ENCODE measurements around the gene RPL15. TPM values are rescaled to one million over a fixed set of nuclear protein-coding genes. Genes with fewer than 3 reads are reported as not detected.

Gene RPL15
- total RNA-seq, 2 donors from 2014 or later: 2,452 to 2,630 TPM

DNA sequence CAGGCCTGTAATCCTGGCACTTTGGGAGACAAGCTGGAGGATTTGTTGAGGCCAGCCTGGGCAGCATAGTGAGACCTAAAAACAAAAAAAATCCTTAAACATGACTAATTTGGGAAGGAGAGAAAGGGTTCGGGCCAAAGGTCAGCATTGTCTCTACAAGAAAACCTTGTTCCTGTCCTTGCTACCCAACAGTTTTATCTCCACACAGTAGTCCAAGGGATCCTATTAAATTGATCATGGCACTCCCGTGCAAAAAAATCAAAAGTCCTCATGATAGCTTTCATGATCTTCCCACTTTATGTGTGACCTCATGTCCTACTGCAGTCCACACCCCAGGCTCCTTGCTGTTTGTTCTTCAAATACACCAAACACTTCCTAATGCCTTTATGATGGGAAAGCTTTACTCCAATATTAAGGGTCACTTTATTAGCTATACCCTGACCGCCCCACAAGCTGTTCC, 4.2 kb downstream of the RPL15 start:
- Mint-ChIP-seq H3K9me3 (no peaks in the 10 kb centered on the region), H3K27ac (peak overlapping the region; percentile 40), H3K4me3 (no peak overlapping the region)

GRCh38 chr3:23923786-23924185, 6.9 kb downstream of the RPL15 start:
- ATAC-seq (replicated peaks in 1 of 2) (no peak), DNase-seq (no peak)
- Mint-ChIP-seq H3K4me3 (no peak overlapping the region), H3K9me3 (no peaks in the 10 kb centered on the region), H3K36me3 (ENCODE audit: insufficient read depth in 2 of 2) (peaks cover 7 to 19% of the 10 kb centered on the region in 2 donors), H3K4me1 (ENCODE audit: low read depth) (peaks cover 26% of the 10 kb centered on the region), H3K27ac (no peak overlapping the region), H3K27me3 (ENCODE audit: low read depth) (no peaks in the 10 kb centered on the region)

More for the DNA sequence above, 4.2 kb downstream of the RPL15 start:
- Mint-ChIP-seq H3K36me3 (ENCODE audit: insufficient read depth in 2 of 2) (peaks cover 24 to 36% of the 10 kb centered on the region in 2 donors), H3K4me1 (ENCODE audit: low read depth) (peaks cover 35% of the 10 kb centered on the region), H3K27me3 (ENCODE audit: low read depth) (no peaks in the 10 kb centered on the region)
- no peak for ATAC-seq (replicated peaks in 1 of 2)
- no peak for DNase-seq

GRCh38 chr3:23926246-23926645, 9.3 kb downstream of the RPL15 start:
- DNase-seq: no peak
- Mint-ChIP-seq H3K4me3 (no peak overlapping the region), H3K9me3 (no peaks in the 10 kb centered on the region), H3K36me3 (ENCODE audit: insufficient read depth in 2 of 2) (peaks cover 0 to 2% of the 10 kb centered on the region in 2 donors), H3K27ac (no peak overlapping the region), H3K27me3 (ENCODE audit: low read depth) (no peaks in the 10 kb centered on the region), H3K4me1 (ENCODE audit: low read depth) (peaks cover 6% of the 10 kb centered on the region)
- no peak for ATAC-seq (replicated peaks in 1 of 2)

DNA sequence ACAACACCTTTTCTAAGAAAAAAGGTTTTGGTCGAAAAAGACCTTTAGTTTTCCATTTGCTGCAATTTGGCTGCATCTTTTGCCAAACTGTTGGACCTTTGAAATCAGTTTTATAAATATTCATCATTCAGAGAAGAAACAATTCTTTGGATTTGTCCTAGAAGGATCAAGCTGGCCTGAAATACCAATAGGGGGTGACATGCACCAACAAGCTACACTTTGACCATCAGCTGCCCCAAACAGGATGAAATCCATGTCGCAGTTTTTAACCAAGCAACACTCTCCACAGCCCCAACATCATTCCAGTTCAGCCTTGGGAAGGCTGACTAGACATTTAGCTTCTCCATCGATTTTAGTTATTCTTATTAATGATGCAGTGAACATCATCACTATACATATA, 9.8 kb downstream of the RPL15 start:
- Mint-ChIP-seq H3K27ac (peak overlapping the region; percentile 57), H3K9me3 (no peaks in the 10 kb centered on the region), H3K27me3 (ENCODE audit: low read depth) (no peaks in the 10 kb centered on the region), H3K36me3 (ENCODE audit: insufficient read depth in 2 of 2) (no peaks in the 10 kb centered on the region), H3K4me1 (ENCODE audit: low read depth) (peaks cover 6% of the 10 kb centered on the region), H3K4me3 (no peak overlapping the region)
- DNase-seq (no peak), ATAC-seq (replicated peaks in 1 of 2) (no peak)

GRCh38 chr3:23928524-23928923, 11.6 kb downstream of the RPL15 start:
- peaks cover 6% of the 10 kb centered on the region for H3K4me1 Mint-ChIP-seq (ENCODE audit: low read depth)
- no peaks in the 10 kb centered on the region for H3K9me3 Mint-ChIP-seq
- no peaks in the 10 kb centered on the region for H3K27me3 Mint-ChIP-seq (ENCODE audit: low read depth)
- H3K27ac Mint-ChIP-seq: no peak overlapping the region
- ATAC-seq (replicated peaks in 1 of 2) (peak in 1 of 2 donors; percentile 25), DNase-seq (no peak)
- H3K4me3 Mint-ChIP-seq: no peak overlapping the region
- no peaks in the 10 kb centered on the region for H3K36me3 Mint-ChIP-seq (ENCODE audit: insufficient read depth in 2 of 2)

- peaks cover 6% of the 10 kb centered on the region for H3K4me1 Mint-ChIP-seq (ENCODE audit: low read depth)
- no peaks in the 10 kb centered on the region for H3K9me3 Mint-ChIP-seq
- no peaks in the 10 kb centered on the region for H3K36me3 Mint-ChIP-seq (ENCODE audit: insufficient read depth in 2 of 2)
- no peak overlapping the region for H3K27ac Mint-ChIP-seq
- no peak for DNase-seq
- no peak overlapping the region for H3K4me3 Mint-ChIP-seq
- no peaks in the 10 kb centered on the region for H3K27me3 Mint-ChIP-seq (ENCODE audit: low read depth)
- no peak for ATAC-seq (replicated peaks in 1 of 2)
Measured at GRCh38 chr3:23931597-23931996, 14.7 kb downstream of the RPL15 start.

GRCh38 chr3:23932571-23932970, 15.6 kb downstream of the RPL15 start:
- ATAC-seq (replicated peaks in 1 of 2) (no peak), DNase-seq (no peak)
- no peak overlapping the region for H3K27ac Mint-ChIP-seq
- no peak overlapping the region for H3K4me3 Mint-ChIP-seq
- H3K27me3 Mint-ChIP-seq (ENCODE audit: low read depth): no peaks in the 10 kb centered on the region
- H3K36me3 Mint-ChIP-seq (ENCODE audit: insufficient read depth in 2 of 2): no peaks in the 10 kb centered on the region
- peaks cover 6% of the 10 kb centered on the region for H3K4me1 Mint-ChIP-seq (ENCODE audit: low read depth)
- no peaks in the 10 kb centered on the region for H3K9me3 Mint-ChIP-seq

- H3K36me3 Mint-ChIP-seq (ENCODE audit: insufficient read depth in 2 of 2): no peaks in the 10 kb centered on the region
- no peak overlapping the region for H3K27ac Mint-ChIP-seq
- ATAC-seq (replicated peaks in 1 of 2) (no peak), DNase-seq (no peak)
- no peak overlapping the region for H3K4me3 Mint-ChIP-seq
- no peaks in the 10 kb centered on the region for H3K27me3 Mint-ChIP-seq (ENCODE audit: low read depth)
- H3K4me1 Mint-ChIP-seq (ENCODE audit: low read depth): no peaks in the 10 kb centered on the region
- peaks cover 0 to 2% of the 10 kb centered on the region in 2 donors for H3K9me3 Mint-ChIP-seq
Measured at GRCh38 chr3:23934253-23934652, 17.3 kb downstream of the RPL15 start.

GRCh38 chr3:23937296-23937695, 20.4 kb downstream of the RPL15 start:
- Mint-ChIP-seq H3K4me1 (ENCODE audit: low read depth) (no peaks in the 10 kb centered on the region), H3K27me3 (ENCODE audit: low read depth) (no peaks in the 10 kb centered on the region), H3K9me3 (peaks cover 0 to 2% of the 10 kb centered on the region in 2 donors), H3K27ac (no peak overlapping the region), H3K36me3 (ENCODE audit: insufficient read depth in 2 of 2) (no peaks in the 10 kb centered on the region), H3K4me3 (no peak overlapping the region)
- DNase-seq (no peak), ATAC-seq (replicated peaks in 1 of 2) (no peak)

- Mint-ChIP-seq H3K36me3 (ENCODE audit: insufficient read depth in 2 of 2) (no peaks in the 10 kb centered on the region), H3K27ac (no peak overlapping the region), H3K4me3 (no peak overlapping the region), H3K9me3 (peaks cover 0 to 2% of the 10 kb centered on the region in 2 donors), H3K4me1 (ENCODE audit: low read depth) (peaks cover 3% of the 10 kb centered on the region), H3K27me3 (ENCODE audit: low read depth) (peaks cover 7% of the 10 kb centered on the region)
- no peak for DNase-seq
- no peak for ATAC-seq (replicated peaks in 1 of 2)
Measured at GRCh38 chr3:23938688-23939087, 21.8 kb downstream of the RPL15 start.

- no peak for DNase-seq
- H3K4me1 Mint-ChIP-seq (ENCODE audit: low read depth): peaks cover 13% of the 10 kb centered on the region
- peaks cover 17% of the 10 kb centered on the region for H3K27me3 Mint-ChIP-seq (ENCODE audit: low read depth)
- no peak overlapping the region for H3K27ac Mint-ChIP-seq
- no peak for ATAC-seq (replicated peaks in 1 of 2)
- H3K9me3 Mint-ChIP-seq: peaks cover 0 to 2% of the 10 kb centered on the region in 2 donors
- peaks cover 1 to 2% of the 10 kb centered on the region in 2 donors for H3K36me3 Mint-ChIP-seq (ENCODE audit: insufficient read depth in 2 of 2)
- H3K4me3 Mint-ChIP-seq: no peak overlapping the region
Measured at GRCh38 chr3:23940775-23941174, 23.8 kb downstream of the RPL15 start.

DNA sequence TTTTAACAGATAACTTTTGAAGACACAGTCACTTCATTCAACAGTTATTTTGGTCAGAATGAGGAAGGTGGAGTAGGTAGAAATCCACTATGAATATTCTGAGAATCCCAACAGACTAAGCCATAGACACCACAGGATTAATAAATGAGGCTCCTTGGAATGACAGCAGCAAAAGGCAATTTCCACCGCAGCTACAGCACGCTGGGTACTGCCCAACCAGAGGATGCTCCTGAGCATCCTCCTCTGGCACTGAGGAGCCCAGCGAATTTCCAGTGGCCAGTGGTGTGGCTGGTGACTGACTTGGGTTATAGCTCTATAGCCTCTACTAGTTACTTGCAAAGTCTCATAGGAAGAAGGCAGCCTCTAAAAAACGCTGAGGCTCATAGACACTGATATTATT, 24.5 kb downstream of the RPL15 start:
- Mint-ChIP-seq H3K27me3 (ENCODE audit: low read depth) (peaks cover 17% of the 10 kb centered on the region), H3K9me3 (peaks cover 0 to 2% of the 10 kb centered on the region in 2 donors), H3K36me3 (ENCODE audit: insufficient read depth in 2 of 2) (peaks cover 1 to 2% of the 10 kb centered on the region in 2 donors), H3K4me3 (no peak overlapping the region), H3K4me1 (ENCODE audit: low read depth) (peaks cover 13% of the 10 kb centered on the region), H3K27ac (no peak overlapping the region)
- DNase-seq (no peak), ATAC-seq (replicated peaks in 1 of 2) (no peak)

DNA sequence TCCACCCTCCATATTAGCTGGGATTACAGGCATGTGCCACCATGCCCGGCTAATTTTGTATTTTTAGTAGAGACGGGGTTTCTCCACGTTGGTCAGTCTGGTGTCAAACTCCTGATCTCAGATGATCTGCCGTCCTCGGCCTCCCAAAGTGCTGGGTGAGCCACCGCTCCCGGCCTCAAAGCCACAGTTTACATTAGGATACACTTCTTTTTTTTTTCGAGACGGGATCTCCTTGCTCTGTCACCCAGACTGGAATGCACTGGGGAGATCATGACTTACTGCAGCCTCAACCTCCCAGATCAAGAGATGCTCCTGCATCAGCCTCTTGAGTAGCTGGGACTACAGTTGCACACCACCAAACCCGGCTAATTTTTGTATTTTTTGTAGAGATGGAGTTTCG, 25.6 kb downstream of the RPL15 start:
- Mint-ChIP-seq H3K9me3 (peaks cover 0 to 2% of the 10 kb centered on the region in 2 donors), H3K4me1 (ENCODE audit: low read depth) (peaks cover 20% of the 10 kb centered on the region), H3K27ac (no peak overlapping the region), H3K4me3 (no peak overlapping the region), H3K27me3 (ENCODE audit: low read depth) (peaks cover 17% of the 10 kb centered on the region), H3K36me3 (ENCODE audit: insufficient read depth in 2 of 2) (peaks cover 1 to 2% of the 10 kb centered on the region in 2 donors)
- no peak for ATAC-seq (replicated peaks in 1 of 2)
- DNase-seq: no peak

GRCh38 chr3:23944007-23944783, 27.3 kb downstream of the RPL15 start:
- Mint-ChIP-seq H3K4me3 (peak overlapping the region; percentile 88 to 89), H3K36me3 (ENCODE audit: insufficient read depth in 2 of 2) (peaks cover 1 to 2% of the 10 kb centered on the region in 2 donors), H3K27me3 (ENCODE audit: low read depth) (peaks cover 17% of the 10 kb centered on the region), H3K4me1 (ENCODE audit: low read depth) (peaks cover 36% of the 10 kb centered on the region), H3K9me3 (no peaks in the 10 kb centered on the region), H3K27ac (peak overlapping the region; percentile 81)
- ATAC-seq (replicated peaks in 1 of 2) (no peak), DNase-seq (no peak)
